ENCODE measurements around the gene ATP5IF1.

ATP5IF1 gene

GRCh38 chr1:28259934-28260802 lies 24.2 kb downstream of the ATP5IF1 start:
- H3K27ac ChIP-seq, result peak overlapping the region; percentile 93
- no peak for TF ChIP-seq CTCF (conservative IDR thresholded peaks at IDR 0.05; ENCODE audit: low read depth)
- CTCF ChIA-PET, result interaction anchor here (0.5 to 1.5 kb wide), 2 partner anchors 10 to 12 kb away, joined by 3 to 14 read pairs; no protein-coding TSS in a partner anchor
- peak; percentile 63 for DNase-seq (ENCODE audit: low spot score)
- POLR2A ChIA-PET (ENCODE audit: low non-redundant PET), result interaction anchor here (0.6 to 1.0 kb wide), 4 partner anchors 11 to 109 kb away, joined by 3 to 7 read pairs (median 3); no protein-coding TSS in a partner anchor

DNA sequence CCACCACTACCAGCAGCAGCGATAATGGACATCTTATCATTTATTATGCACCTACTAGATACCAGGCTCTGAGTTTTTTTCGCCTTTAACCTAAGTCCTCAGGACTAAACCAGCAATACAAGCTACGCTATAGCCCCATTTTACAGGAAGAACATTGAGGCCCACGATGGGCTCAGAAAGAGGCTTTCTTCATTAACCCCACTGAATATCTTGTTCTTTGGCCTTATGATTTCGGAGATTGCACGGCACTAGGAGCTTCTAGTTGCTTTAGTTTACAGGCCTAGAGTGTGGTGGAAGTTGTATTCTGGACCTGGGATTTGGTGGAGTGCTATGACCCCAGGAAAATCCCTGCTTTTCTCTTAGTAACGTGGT lies 24.9 kb downstream of the ATP5IF1 start:
- CTCF ChIA-PET, result interaction anchor here (0.5 to 1.5 kb wide), 2 partner anchors 9 to 12 kb away, joined by 3 to 14 read pairs; no protein-coding TSS in a partner anchor
- H3K27ac ChIP-seq, result peak overlapping the region; percentile 93
- TF ChIP-seq CTCF (conservative IDR thresholded peaks at IDR 0.05; ENCODE audit: low read depth), result no peak
- no peak for DNase-seq (ENCODE audit: low spot score)
- POLR2A ChIA-PET (ENCODE audit: low non-redundant PET), result interaction anchor here (0.9 kb wide), 1 partner anchor 11 kb away, joined by 3 read pairs; no protein-coding TSS in a partner anchor

- DNase-seq (ENCODE audit: low spot score), result no peak
- CTCF ChIA-PET, result no interaction called here
- POLR2A ChIA-PET (ENCODE audit: low non-redundant PET), result no interaction called here
Measured at GRCh38 chr1:28264897-28265296, 29.0 kb downstream of the ATP5IF1 start.

GRCh38 chr1:28265577-28265976 lies 29.7 kb downstream of the ATP5IF1 start:
- ChIA-PET CTCF (no interaction called here), POLR2A (ENCODE audit: low non-redundant PET) (no interaction called here)

More at GRCh38 chr1:28264897-28265296, 29.0 kb downstream of the ATP5IF1 start:
- peak overlapping the region; percentile 40 for H3K27ac ChIP-seq
- no peak for TF ChIP-seq CTCF (conservative IDR thresholded peaks at IDR 0.05; ENCODE audit: low read depth)

GRCh38 chr1:28266920-28267322 lies 31.0 kb downstream of the ATP5IF1 start:
- ChIA-PET CTCF (no interaction called here), POLR2A (ENCODE audit: low non-redundant PET) (interaction anchor here (0.6 kb wide), 1 partner anchor 55 kb away, joined by 8 read pairs; no protein-coding TSS in a partner anchor)
- peak overlapping the region; percentile 41 for H3K27ac ChIP-seq
- TF ChIP-seq CTCF (conservative IDR thresholded peaks at IDR 0.05; ENCODE audit: low read depth), result no peak
- no peak for DNase-seq (ENCODE audit: low spot score)

More at GRCh38 chr1:28265577-28265976, 29.7 kb downstream of the ATP5IF1 start:
- TF ChIP-seq CTCF (conservative IDR thresholded peaks at IDR 0.05; ENCODE audit: low read depth), result no peak
- peak overlapping the region; percentile 40 for H3K27ac ChIP-seq
- no peak for DNase-seq (ENCODE audit: low spot score)

DNA sequence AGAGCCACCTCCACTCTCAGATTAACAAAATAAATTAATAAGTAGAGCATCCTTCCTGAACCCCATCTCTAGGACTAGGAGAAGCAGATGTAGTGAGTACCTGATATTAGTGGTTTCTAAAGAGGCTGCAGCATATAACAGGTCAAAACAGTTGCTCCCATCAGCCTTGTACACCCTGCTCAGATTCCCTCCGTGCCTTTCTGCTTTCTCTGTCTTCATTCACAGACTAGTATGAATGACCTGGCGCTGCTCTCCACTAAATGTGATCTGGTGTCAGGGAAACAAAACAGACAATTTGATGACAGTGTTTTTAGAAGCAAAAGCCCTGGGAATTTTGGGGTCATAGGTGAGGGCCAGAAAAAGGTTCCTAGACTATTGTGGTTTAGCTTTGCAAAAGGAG lies 31.7 kb downstream of the ATP5IF1 start:
- peak overlapping the region; percentile 40 for H3K27ac ChIP-seq
- POLR2A ChIA-PET (ENCODE audit: low non-redundant PET), result no interaction called here
- CTCF ChIA-PET, result interaction anchor here (0.5 to 0.7 kb wide), 2 partner anchors 72 to 97 kb away, joined by 3 to 5 read pairs; no protein-coding TSS in a partner anchor

More for the DNA sequence above, 31.7 kb downstream of the ATP5IF1 start:
- TF ChIP-seq CTCF (conservative IDR thresholded peaks at IDR 0.05; ENCODE audit: low read depth), result no peak
- DNase-seq (ENCODE audit: low spot score), result no peak
